ENCODE measurements around the gene BEND2.

DNA sequence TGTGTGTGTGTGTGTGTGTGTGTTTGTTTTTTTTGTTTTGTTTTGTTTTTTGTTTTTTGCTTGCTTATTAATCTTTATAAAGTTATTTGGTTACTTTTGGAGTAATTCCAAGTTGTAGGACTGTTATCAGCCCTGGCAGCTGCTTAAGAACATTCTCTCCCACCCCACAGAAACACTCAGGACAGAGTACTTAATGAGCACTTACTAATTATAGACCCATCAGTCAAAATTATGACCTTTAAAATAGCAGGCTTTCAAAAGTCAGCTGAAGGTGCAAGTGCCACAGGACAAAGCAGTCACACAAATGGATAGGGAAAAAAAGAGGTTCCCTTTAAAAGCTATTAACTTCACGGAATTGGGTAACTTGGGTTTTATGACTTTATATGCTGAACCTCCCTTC is 69.0 kb downstream of the BEND2 start:
- no peak for TF ChIP-seq EP300 (IDR thresholded peaks at IDR 0.05)
- TF ChIP-seq, protein P1, sequence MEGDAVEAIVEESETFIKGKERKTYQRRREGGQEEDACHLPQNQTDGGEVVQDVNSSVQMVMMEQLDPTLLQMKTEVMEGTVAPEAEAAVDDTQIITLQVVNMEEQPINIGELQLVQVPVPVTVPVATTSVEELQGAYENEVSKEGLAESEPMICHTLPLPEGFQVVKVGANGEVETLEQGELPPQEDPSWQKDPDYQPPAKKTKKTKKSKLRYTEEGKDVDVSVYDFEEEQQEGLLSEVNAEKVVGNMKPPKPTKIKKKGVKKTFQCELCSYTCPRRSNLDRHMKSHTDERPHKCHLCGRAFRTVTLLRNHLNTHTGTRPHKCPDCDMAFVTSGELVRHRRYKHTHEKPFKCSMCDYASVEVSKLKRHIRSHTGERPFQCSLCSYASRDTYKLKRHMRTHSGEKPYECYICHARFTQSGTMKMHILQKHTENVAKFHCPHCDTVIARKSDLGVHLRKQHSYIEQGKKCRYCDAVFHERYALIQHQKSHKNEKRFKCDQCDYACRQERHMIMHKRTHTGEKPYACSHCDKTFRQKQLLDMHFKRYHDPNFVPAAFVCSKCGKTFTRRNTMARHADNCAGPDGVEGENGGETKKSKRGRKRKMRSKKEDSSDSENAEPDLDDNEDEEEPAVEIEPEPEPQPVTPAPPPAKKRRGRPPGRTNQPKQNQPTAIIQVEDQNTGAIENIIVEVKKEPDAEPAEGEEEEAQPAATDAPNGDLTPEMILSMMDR (IDR thresholded peaks at IDR 0.05), result no peak
- no peak for TF ChIP-seq POLR2A (IDR thresholded peaks at IDR 0.05)

Measured in sigmoid colon (tissue), 4 donors.